ENCODE measurements around the gene ACTL9.

- TF ChIP-seq CTCF (IDR thresholded peaks at IDR 0.05) (no peak), POLR2A (IDR thresholded peaks at IDR 0.05) (no peak), EP300 (IDR thresholded peaks at IDR 0.05) (no peak)
These were observed 7.6 kb downstream of the ACTL9 start for GRCh38 chr19:8690753-8691539.

Data from stomach (tissue), 4 donors.